ENCODE data around the gene DNAJB12.

DNA sequence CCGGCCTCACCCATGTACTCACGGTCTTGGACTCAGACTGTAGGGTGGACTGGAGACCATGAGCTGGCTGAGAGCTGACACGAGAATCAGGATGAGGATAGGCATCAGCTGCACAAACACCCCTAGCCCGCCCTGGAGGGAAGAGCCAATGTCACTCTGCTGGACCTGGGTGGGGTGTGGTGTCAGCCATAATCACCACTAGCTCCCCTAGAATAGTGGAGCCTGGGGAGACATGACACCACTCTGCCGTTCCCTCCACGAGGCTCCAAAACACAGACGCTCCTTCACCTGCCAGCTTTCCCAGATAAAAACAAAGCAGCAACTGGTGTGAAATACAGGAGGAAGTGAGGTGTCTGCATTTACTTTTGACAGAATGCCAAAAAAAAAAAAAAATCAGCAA lies 16.5 kb downstream of the DNAJB12 start:
- TF ChIP-seq, protein P1, sequence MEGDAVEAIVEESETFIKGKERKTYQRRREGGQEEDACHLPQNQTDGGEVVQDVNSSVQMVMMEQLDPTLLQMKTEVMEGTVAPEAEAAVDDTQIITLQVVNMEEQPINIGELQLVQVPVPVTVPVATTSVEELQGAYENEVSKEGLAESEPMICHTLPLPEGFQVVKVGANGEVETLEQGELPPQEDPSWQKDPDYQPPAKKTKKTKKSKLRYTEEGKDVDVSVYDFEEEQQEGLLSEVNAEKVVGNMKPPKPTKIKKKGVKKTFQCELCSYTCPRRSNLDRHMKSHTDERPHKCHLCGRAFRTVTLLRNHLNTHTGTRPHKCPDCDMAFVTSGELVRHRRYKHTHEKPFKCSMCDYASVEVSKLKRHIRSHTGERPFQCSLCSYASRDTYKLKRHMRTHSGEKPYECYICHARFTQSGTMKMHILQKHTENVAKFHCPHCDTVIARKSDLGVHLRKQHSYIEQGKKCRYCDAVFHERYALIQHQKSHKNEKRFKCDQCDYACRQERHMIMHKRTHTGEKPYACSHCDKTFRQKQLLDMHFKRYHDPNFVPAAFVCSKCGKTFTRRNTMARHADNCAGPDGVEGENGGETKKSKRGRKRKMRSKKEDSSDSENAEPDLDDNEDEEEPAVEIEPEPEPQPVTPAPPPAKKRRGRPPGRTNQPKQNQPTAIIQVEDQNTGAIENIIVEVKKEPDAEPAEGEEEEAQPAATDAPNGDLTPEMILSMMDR (IDR thresholded peaks at IDR 0.05; ENCODE audit: low read depth, low read length) = no peak
- no peak for TF ChIP-seq EZH2phosphoT487 (IDR thresholded peaks at IDR 0.05; ENCODE audit: low read depth)

Data from OCI-LY3 (cell line).